Loucy (cell line): ENCODE results near the gene PYGM.

ENCODE experiments used
- H2AFZ ChIP-seq: fragments of 200-600 bp; sonication (generic); 2 replicates; pipeline ENCODE4 v1.6.0; 2016; ENCODE audit warnings: antibody characterized with exemption, mild to moderate bottlenecking, low read length, moderate library complexity
- H3F3A ChIP-seq: fragments of 200-600 bp; 2 replicates; pipeline ENCODE4 v1.6.0; 2016; ENCODE audit warnings: antibody characterized with exemption, low read depth, mild to moderate bottlenecking
- H3K27me3 ChIP-seq: fragments of 200-600 bp; sonication (generic); 2 replicates; pipeline ENCODE4 v1.6.1; 2014; ENCODE audit warnings: low read length, mild to moderate bottlenecking; ENCODE audit not compliant: insufficient read depth, poor library complexity, severe bottlenecking
- H3K36me3 ChIP-seq: fragments of 200-600 bp; sonication (generic); 2 replicates; pipeline ENCODE4 v1.6.1; 2016; ENCODE audit warnings: low read length; ENCODE audit not compliant: insufficient read depth
- H3K4me1 ChIP-seq: fragments of 200-600 bp; sonication (generic); 2 replicates; pipeline ENCODE4 v1.5.1; 2014; ENCODE audit warnings: low read length, mild to moderate bottlenecking; ENCODE audit not compliant: insufficient read depth, poor library complexity, severe bottlenecking
- H3K4me2 ChIP-seq: fragments of 200-600 bp; sonication (generic); 2 replicates; pipeline ENCODE4 v1.6.0; 2014; ENCODE audit warnings: antibody characterized with exemption, low read length, low read depth, mild to moderate bottlenecking; ENCODE audit not compliant: poor library complexity, severe bottlenecking
- H3K4me3 ChIP-seq: fragments of 200-600 bp; sonication (generic); 2 replicates; pipeline ENCODE4 v1.5.1; 2014; ENCODE audit warnings: low read length, mild to moderate bottlenecking, mixed read lengths; ENCODE audit not compliant: poor library complexity, severe bottlenecking
- H3K79me2 ChIP-seq: fragments of 200-600 bp; sonication (generic); 2 replicates; pipeline ENCODE4 v1.6.1; 2014; ENCODE audit warnings: low read length; ENCODE audit not compliant: insufficient read depth
- H3K9ac ChIP-seq: fragments of 200-600 bp; sonication (generic); 2 replicates; pipeline ENCODE4 v1.6.0; 2014; ENCODE audit warnings: mild to moderate bottlenecking, low read depth, low read length, moderate library complexity; ENCODE audit not compliant: poor library complexity, severe bottlenecking
- H3K9me2 ChIP-seq: fragments of 200-600 bp; sonication (generic); replicated peaks from 2 replicates; pipeline ENCODE4 v1.6.1; 2016; ENCODE audit warnings: low read depth, low read length, mixed read lengths
- H3K9me3 ChIP-seq: fragments of 200-600 bp; sonication (generic); 2 replicates; pipeline ENCODE4 v1.6.1; 2014; ENCODE audit warnings: mild to moderate bottlenecking, antibody characterized with exemption, low read length, low read depth; ENCODE audit not compliant: insufficient read depth
- H4K20me1 ChIP-seq: fragments of 200-600 bp; sonication (generic); 2 replicates; pipeline ENCODE4 v1.6.0; 2014; ENCODE audit warnings: antibody characterized with exemption, low read length, mild to moderate bottlenecking; ENCODE audit not compliant: insufficient read depth, poor library complexity, severe bottlenecking
- CTCF ChIP-seq: fragments of 200-600 bp; sonication (generic); conservative IDR thresholded peaks from 2 replicates; pipeline ENCODE4 v1.5.1; 2014; ENCODE audit warnings: mild to moderate bottlenecking, antibody characterized with exemption, low read length
- EZH2phosphoT487 ChIP-seq: fragments of 200-600 bp; IDR thresholded peaks from 2 replicates; pipeline ENCODE4 v1.6.1; 2018; ENCODE audit warnings: antibody characterized with exemption, mild to moderate bottlenecking, moderate library complexity, borderline replicate concordance

PYGM gene

GRCh38 chr11:64735725-64736259 lies 24.0 kb downstream of the PYGM start:
- TF ChIP-seq EZH2phosphoT487 (no peak), CTCF (no peak)
- Histone ChIP-seq H3K79me2 (peaks cover 2% of the 10 kb centered on the region; the same call in 1 of the 2 replicates), H2AFZ (no peak overlapping the region), H3K4me2 (no peak overlapping the region), H3K4me1 (no peaks in the 10 kb centered on the region), H4K20me1 (no peaks in the 10 kb centered on the region), H3K9me2 (no peaks in the 10 kb centered on the region), H3K9ac (no peak overlapping the region), H3K27me3 (no peaks in the 10 kb centered on the region), H3K36me3 (peaks cover 19% of the 10 kb centered on the region; the same call in 1 of the 2 replicates), H3F3A (no peaks in the 10 kb centered on the region), H3K4me3 (no peak overlapping the region), H3K9me3 (no peaks in the 10 kb centered on the region)

- H3F3A ChIP-seq, result no peaks in the 10 kb centered on the region
- H4K20me1 ChIP-seq, result no peaks in the 10 kb centered on the region
- H3K4me3 ChIP-seq, result no peak overlapping the region
- no peaks in the 10 kb centered on the region for H3K9me3 ChIP-seq
- H3K4me1 ChIP-seq, result no peaks in the 10 kb centered on the region
- H3K27me3 ChIP-seq, result no peaks in the 10 kb centered on the region
- no peak overlapping the region for H2AFZ ChIP-seq
- H3K79me2 ChIP-seq, result no peaks in the 10 kb centered on the region
- no peak overlapping the region for H3K4me2 ChIP-seq
- H3K9me2 ChIP-seq, result no peaks in the 10 kb centered on the region
- H3K9ac ChIP-seq, result no peak overlapping the region
- H3K36me3 ChIP-seq, result peaks cover 19% of the 10 kb centered on the region; the same call in 1 of the 2 replicates
- TF ChIP-seq EZH2phosphoT487 (no peak), CTCF (no peak)
Observed at GRCh38 chr11:64734811-64735724, 24.7 kb downstream of the PYGM start.

GRCh38 chr11:64731601-64732000 lies 28.2 kb downstream of the PYGM start:
- no peak overlapping the region for H3K9ac ChIP-seq
- peaks cover 18% of the 10 kb centered on the region; the same call in 1 of the 2 replicates for H3K36me3 ChIP-seq
- H4K20me1 ChIP-seq, result no peaks in the 10 kb centered on the region

More at GRCh38 chr11:64731601-64732000, 28.2 kb downstream of the PYGM start:
- Histone ChIP-seq H2AFZ (no peak overlapping the region), H3K79me2 (no peaks in the 10 kb centered on the region), H3K27me3 (no peaks in the 10 kb centered on the region), H3F3A (no peaks in the 10 kb centered on the region), H3K4me1 (no peaks in the 10 kb centered on the region), H3K4me3 (no peak overlapping the region), H3K9me3 (no peaks in the 10 kb centered on the region), H3K4me2 (no peak overlapping the region), H3K9me2 (no peaks in the 10 kb centered on the region)
- no peak for TF ChIP-seq CTCF
- no peak for TF ChIP-seq EZH2phosphoT487
